ENCODE results near the gene BIN1. TPM values are rescaled to one million over a fixed set of nuclear protein-coding genes. Genes with fewer than 3 reads are reported as not detected.

The BIN1 gene
- total RNA-seq, 1 donor from 2014 or later = 26.9 TPM

DNA sequence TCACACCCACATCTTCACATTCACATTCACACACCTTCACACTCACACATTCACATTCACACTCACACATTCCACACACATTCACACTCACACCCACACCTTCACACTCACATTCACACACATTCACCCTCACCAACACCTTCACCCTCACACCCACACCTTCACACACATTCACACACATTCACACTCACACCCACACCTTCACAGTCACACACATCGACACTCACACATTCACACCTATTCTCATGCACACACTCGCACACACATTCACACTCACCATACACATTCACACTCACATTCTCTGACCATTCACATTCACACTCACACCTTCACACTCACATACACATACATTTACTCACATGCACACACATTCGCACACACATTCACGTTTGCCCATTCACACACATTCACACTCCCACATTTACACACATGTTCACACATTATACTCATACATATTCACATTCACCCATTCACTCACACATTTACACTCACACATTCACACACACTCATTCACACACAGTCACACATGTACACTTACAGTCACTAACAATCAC lies 62.7 kb downstream of the BIN1 start:
- H3K79me2 ChIP-seq (ENCODE audit: low read depth) = no peaks in the 10 kb centered on the region
- H3F3A ChIP-seq (ENCODE audit: low read depth) = peaks cover 10% of the 10 kb centered on the region
- no peaks in the 10 kb centered on the region for H3K27me3 ChIP-seq
- H3K27ac ChIP-seq = no peak overlapping the region
- no peaks in the 10 kb centered on the region for H3K4me1 ChIP-seq
- no peaks in the 10 kb centered on the region for H3K9me3 ChIP-seq (ENCODE audit: low read depth)
- H3K4me3 Mint-ChIP-seq = no peak overlapping the region
- TF ChIP-seq EZH2 (IDR thresholded peaks at IDR 0.05) (no peak), CTCF (IDR thresholded peaks at IDR 0.05) (no peak)
- peaks cover 6% of the 10 kb centered on the region for H3K4me1 Mint-ChIP-seq
- H3K4me3 ChIP-seq = no peak overlapping the region
- H3K9ac ChIP-seq = no peak overlapping the region
- peaks cover 2% of the 10 kb centered on the region for H3K9me3 Mint-ChIP-seq
- H2AFZ ChIP-seq (replicated peaks) = no peak overlapping the region
- H3K27ac Mint-ChIP-seq = no peak overlapping the region
- no peaks in the 10 kb centered on the region for H3K36me3 Mint-ChIP-seq
- H3K36me3 ChIP-seq = no peaks in the 10 kb centered on the region
- no peaks in the 10 kb centered on the region for H4K20me1 ChIP-seq (ENCODE audit: low read depth)
- no peak overlapping the region for H3K4me2 ChIP-seq
- no peak for DNase-seq (ENCODE audit: low spot score)
- H3K27me3 Mint-ChIP-seq (ENCODE audit: insufficient read depth, low read depth) = peaks cover 2% of the 10 kb centered on the region

DNA sequence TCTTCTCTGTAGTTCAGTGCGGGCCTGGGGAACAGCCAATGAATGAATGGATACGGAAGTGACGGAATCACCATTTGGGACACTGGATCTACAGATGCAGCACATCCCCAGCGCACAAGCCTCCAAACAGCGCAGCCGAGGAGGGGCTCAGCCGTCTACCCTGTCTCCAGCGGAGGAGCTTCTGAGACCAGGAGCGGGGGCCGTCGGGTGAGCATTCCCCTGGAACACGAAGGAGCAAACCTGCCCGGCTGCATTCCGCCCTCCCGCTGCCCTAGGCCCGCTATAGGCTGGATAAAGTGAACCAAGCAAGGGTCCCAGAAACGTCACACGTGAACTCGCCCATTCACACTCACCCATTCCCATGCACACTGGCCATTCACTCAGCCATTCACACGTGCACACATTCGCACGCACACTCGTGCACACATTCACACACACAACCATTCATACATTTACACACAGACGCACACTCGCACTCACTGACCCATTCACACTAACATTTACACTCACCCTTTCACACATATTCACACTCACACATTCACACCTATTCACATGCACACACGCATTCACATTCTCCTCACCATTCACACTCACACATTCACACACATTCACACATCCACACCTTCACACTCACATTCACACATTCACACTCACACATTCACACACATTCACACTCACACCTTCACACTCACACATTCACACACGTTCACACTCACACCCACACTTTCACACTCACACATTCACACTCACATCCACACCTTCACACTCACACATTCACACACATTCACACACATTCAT lies 63.4 kb downstream of the BIN1 start:
- Histone ChIP-seq H3K36me3 (no peaks in the 10 kb centered on the region), H4K20me1 (ENCODE audit: low read depth) (no peaks in the 10 kb centered on the region), H3K4me3 (no peak overlapping the region), H3K27ac (no peak overlapping the region), H3K4me1 (no peaks in the 10 kb centered on the region), H3K4me2 (no peak overlapping the region), H3K79me2 (ENCODE audit: low read depth) (no peaks in the 10 kb centered on the region), H3K9ac (no peak overlapping the region), H3K27me3 (no peaks in the 10 kb centered on the region), H3K9me3 (ENCODE audit: low read depth) (no peaks in the 10 kb centered on the region), H2AFZ (replicated peaks) (no peak overlapping the region), H3F3A (ENCODE audit: low read depth) (peaks cover 10% of the 10 kb centered on the region)
- TF ChIP-seq EZH2phosphoT487 (IDR thresholded peaks at IDR 0.05) (no peak), CTCF (IDR thresholded peaks at IDR 0.05) (no peak)
- peaks cover 2% of the 10 kb centered on the region for H3K9me3 Mint-ChIP-seq
- H3K27ac Mint-ChIP-seq = no peak overlapping the region
- H3K4me1 Mint-ChIP-seq = peaks cover 6% of the 10 kb centered on the region
- H3K4me3 Mint-ChIP-seq = no peak overlapping the region
- no peaks in the 10 kb centered on the region for H3K36me3 Mint-ChIP-seq
- H3K27me3 Mint-ChIP-seq (ENCODE audit: insufficient read depth, low read depth) = peaks cover 2% of the 10 kb centered on the region
- DNase-seq (ENCODE audit: low spot score) = no peak

DNA sequence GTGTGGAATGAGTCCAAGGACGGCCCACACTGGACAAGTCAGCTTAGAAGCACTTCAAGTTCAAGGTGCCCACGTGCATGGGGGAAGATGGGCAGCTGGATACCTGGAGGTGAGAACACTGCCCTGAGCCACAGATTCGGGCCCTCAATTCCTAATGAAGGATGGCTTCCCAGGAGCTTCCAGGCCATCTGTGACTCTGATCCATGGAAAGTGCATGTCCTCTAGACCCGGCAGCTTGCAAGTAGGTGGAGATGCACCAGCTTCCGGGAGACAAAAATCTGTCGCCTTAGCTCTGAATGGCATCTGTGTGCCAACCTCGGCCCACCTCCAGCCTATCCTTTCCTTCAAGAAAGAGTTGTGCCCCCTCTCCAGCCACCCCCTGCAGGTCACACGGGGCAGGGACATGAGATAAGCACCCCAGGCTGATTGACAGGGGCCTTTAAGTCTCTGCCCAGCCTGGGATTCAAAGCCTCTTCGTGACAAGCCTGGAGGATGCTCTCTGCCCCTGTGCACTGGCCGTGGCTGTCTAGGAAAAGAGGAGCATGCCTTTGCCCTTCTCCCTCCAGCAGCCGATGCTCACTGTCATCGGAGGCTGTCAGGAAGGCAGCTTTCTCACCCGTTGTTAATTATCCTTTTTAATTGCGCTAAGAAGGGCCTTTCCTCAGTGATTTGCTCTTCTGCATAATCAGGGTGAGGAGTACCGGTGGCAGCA lies 65.5 kb downstream of the BIN1 start:
- H3K4me3 ChIP-seq = no peak overlapping the region
- Mint-ChIP-seq H3K4me3 (no peak overlapping the region), H3K4me1 (peaks cover 4% of the 10 kb centered on the region), H3K9me3 (peaks cover 2% of the 10 kb centered on the region), H3K27me3 (ENCODE audit: insufficient read depth, low read depth) (peaks cover 2% of the 10 kb centered on the region), H3K27ac (no peak overlapping the region), H3K36me3 (no peaks in the 10 kb centered on the region)
- no peak overlapping the region for H2AFZ ChIP-seq (replicated peaks)
- no peaks in the 10 kb centered on the region for H4K20me1 ChIP-seq (ENCODE audit: low read depth)
- no peak overlapping the region for H3K27ac ChIP-seq
- H3F3A ChIP-seq (ENCODE audit: low read depth) = peaks cover 10% of the 10 kb centered on the region
- H3K27me3 ChIP-seq = no peaks in the 10 kb centered on the region
- no peaks in the 10 kb centered on the region for H3K79me2 ChIP-seq (ENCODE audit: low read depth)
- H3K4me1 ChIP-seq = no peaks in the 10 kb centered on the region
- TF ChIP-seq CTCF (IDR thresholded peaks at IDR 0.05) = peak; percentile 10
- TF ChIP-seq EZH2 (IDR thresholded peaks at IDR 0.05) = no peak
- no peak for TF ChIP-seq EZH2phosphoT487 (IDR thresholded peaks at IDR 0.05)
- no peak for DNase-seq (ENCODE audit: low spot score)
- no peak overlapping the region for H3K9ac ChIP-seq
- no peaks in the 10 kb centered on the region for H3K36me3 ChIP-seq
- H3K4me2 ChIP-seq = no peak overlapping the region
- no peaks in the 10 kb centered on the region for H3K9me3 ChIP-seq (ENCODE audit: low read depth)

Data from neural progenitor cell (in vitro differentiated cells).